GM12873 (cell line): ENCODE results near the gene TAMALIN.
A peak's percentile ranks its signal among the peaks of the same experiment; 100 is the strongest.

Experiments used
- CTCF ChIP-seq: IDR thresholded peaks from 2 replicates; pipeline ENCODE4 v1.5.1; 2012; ENCODE audit warnings: low read depth, mild to moderate bottlenecking, moderate library complexity, low read length, control low read depth; ENCODE audit not compliant: insufficient read depth; ENCODE audit errors: missing control alignments

Gene TAMALIN

DNA sequence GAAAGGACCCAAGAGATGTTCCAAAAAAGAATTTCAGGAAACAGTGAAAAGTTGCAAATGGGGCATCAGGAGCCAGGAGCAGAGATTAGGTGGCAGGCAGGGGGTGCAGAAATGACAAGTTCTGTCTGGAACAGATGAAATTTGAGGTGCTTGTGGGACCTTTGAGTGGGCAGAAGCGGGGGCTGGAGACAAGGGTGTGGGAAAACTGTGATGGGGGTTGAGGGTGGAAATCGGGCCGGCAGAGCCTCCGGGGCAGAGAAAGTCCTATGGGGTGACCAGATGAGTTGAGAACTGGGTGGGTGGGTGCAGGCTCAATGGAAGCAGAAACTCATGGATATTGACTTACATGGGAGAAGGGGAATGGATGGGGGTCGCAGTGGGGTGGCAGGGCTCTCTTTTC lies 42.9 kb downstream of the TAMALIN start:
- TF ChIP-seq CTCF, result no peak

- TF ChIP-seq CTCF, result no peak
Observed at GRCh38 chr12:52050116-52050757, 43.5 kb downstream of the TAMALIN start.

- peak; percentile 12 for TF ChIP-seq CTCF
Observed at GRCh38 chr12:52050758-52051541, 44.2 kb downstream of the TAMALIN start, which contains the start of gene NR4A1. TSS of gene NR4A1 (plus strand) at chr12:52051442. CDS start at chr12:52054329, 2,887 bp downstream.

DNA sequence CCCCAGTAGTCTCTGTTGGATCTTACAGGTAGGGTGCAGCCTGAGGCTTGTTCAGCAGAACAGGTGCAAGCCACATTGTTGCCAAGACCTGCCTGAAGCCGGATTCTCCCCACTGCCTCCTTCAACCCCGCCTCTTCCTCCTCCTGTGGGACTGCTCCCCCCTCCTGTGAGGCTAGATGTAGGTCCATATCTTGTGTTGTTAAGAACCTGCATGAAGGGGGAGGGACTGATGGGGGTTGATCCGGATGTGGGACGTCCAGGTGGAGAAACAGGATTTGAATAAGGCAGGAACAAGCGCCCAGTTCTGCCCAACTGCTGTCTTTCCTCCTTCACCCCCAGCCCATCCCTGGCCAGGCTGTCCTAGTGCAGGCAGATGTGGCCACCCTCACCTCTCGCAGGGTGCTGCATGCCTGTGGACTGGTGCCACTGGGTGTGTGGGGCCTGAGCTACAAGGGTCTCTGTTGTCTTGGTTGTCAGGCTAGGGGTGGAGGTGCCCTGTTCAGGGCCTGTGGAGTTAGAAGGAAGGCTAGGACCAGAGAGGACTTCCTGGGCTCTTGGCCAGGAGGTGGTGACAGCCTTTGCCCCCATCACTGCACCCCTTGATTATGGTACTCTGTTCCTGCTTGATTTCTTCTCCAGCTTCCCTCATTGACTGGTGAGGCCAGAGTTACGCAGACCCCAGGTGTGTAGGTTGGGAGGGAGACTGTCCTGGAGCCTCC lies 45.9 kb downstream of the TAMALIN start:
- TF ChIP-seq CTCF, result no peak

- no peak for TF ChIP-seq CTCF
Observed at GRCh38 chr12:52053536-52054209, 46.9 kb downstream of the TAMALIN start.

- no peak for TF ChIP-seq CTCF
Observed at GRCh38 chr12:52054231-52054832, 47.6 kb downstream of the TAMALIN start.
